ENCODE results near the gene NBAS. TPM values are rescaled to one million over a fixed set of nuclear protein-coding genes. Genes with fewer than 3 reads are reported as not detected.

The NBAS gene
- total RNA-seq, 2 experiments from 2014 or later, result 24.4 to 28.8 TPM

GRCh38 chr2:15609341-15610042 is 48.4 kb upstream of the NBAS start:
- no peaks in the 10 kb centered on the region for H3K9me3 ChIP-seq (ENCODE audit: low read length)
- ChIA-PET POLR2A (interaction anchor here (1.6 kb wide), 1 partner anchor 15 kb away, joined by 9 read pairs; no protein-coding TSS in a partner anchor), CTCF (ENCODE audit: unreplicated experiment) (no interaction called here)
- no peak overlapping the region for H2AFZ ChIP-seq (ENCODE audit: low read length)
- no peak overlapping the region for H3K27ac ChIP-seq (ENCODE audit: low read depth, low read length, poor library complexity, severe bottlenecking)
- no TSS peak for BruUV-seq (replicated peaks)
- no peak overlapping the region for H3K4me3 ChIP-seq (ENCODE audit: low read depth, low read length, poor library complexity, severe bottlenecking)
- H3K4me1 ChIP-seq (ENCODE audit: insufficient read depth, low read length, poor library complexity, severe bottlenecking), result no peaks in the 10 kb centered on the region
- H4K20me1 ChIP-seq (ENCODE audit: insufficient read depth, low read length), result no peaks in the 10 kb centered on the region
- H3K79me2 ChIP-seq (ENCODE audit: insufficient read depth, low read depth, low read length), result no peaks in the 10 kb centered on the region
- H3K9me2 ChIP-seq (ENCODE audit: insufficient read depth, low read length), result no peaks in the 10 kb centered on the region
- peaks cover 77% of the 10 kb centered on the region for H3K36me3 ChIP-seq (ENCODE audit: insufficient read depth, low read length)
- DNase-seq (ENCODE audit: low spot score), result no peak
- intact Hi-C loops (cut with micrococcal nuclease; ENCODE audit: unreplicated experiment), result no loop called here
- no peak overlapping the region for H3K4me2 ChIP-seq (ENCODE audit: low read length)
- TF ChIP-seq CTCF (conservative IDR thresholded peaks at IDR 0.05; ENCODE audit: low read length), result no peak

- Histone ChIP-seq H3K79me2 (ENCODE audit: insufficient read depth, low read depth, low read length) (no peaks in the 10 kb centered on the region), H3K4me1 (ENCODE audit: insufficient read depth, low read length, poor library complexity, severe bottlenecking) (no peaks in the 10 kb centered on the region), H2AFZ (ENCODE audit: low read length) (no peak overlapping the region), H3K9me2 (ENCODE audit: insufficient read depth, low read length) (no peaks in the 10 kb centered on the region), H3K9me3 (ENCODE audit: low read length) (no peaks in the 10 kb centered on the region), H4K20me1 (ENCODE audit: insufficient read depth, low read length) (no peaks in the 10 kb centered on the region), H3K27ac (ENCODE audit: low read depth, low read length, poor library complexity, severe bottlenecking) (no peak overlapping the region), H3K4me3 (ENCODE audit: low read depth, low read length, poor library complexity, severe bottlenecking) (no peak overlapping the region), H3K4me2 (ENCODE audit: low read length) (no peak overlapping the region), H3K36me3 (ENCODE audit: insufficient read depth, low read length) (peaks cover 77% of the 10 kb centered on the region)
- ChIA-PET POLR2A (interaction anchor here (0.6 to 0.8 kb wide), 3 partner anchors 12 to 620 kb away, joined by 3 to 5 read pairs (median 4); no protein-coding TSS in a partner anchor), CTCF (ENCODE audit: unreplicated experiment) (no interaction called here)
- no TSS peak for BruUV-seq (replicated peaks)
- no peak for DNase-seq (ENCODE audit: low spot score)
- no peak for TF ChIP-seq EZH2phosphoT487 (IDR thresholded peaks at IDR 0.05; ENCODE audit: borderline replicate concordance, low read depth, low read length)
- no peak for TF ChIP-seq CTCF (conservative IDR thresholded peaks at IDR 0.05; ENCODE audit: low read length)
- intact Hi-C loops (cut with micrococcal nuclease; ENCODE audit: unreplicated experiment), result no loop called here
Measured at GRCh38 chr2:15608392-15608761, 47.2 kb upstream of the NBAS start.

GRCh38 chr2:15607709-15608391 is 46.7 kb upstream of the NBAS start:
- peaks cover 78% of the 10 kb centered on the region for H3K36me3 ChIP-seq (ENCODE audit: insufficient read depth, low read length)
- ChIA-PET CTCF (ENCODE audit: unreplicated experiment) (no interaction called here), POLR2A (interaction anchor here (0.6 to 0.8 kb wide), 4 partner anchors 11 to 619 kb away, joined by 3 to 5 read pairs (median 4); no protein-coding TSS in a partner anchor)
- DNase-seq (ENCODE audit: low spot score), result no peak
- H3K4me1 ChIP-seq (ENCODE audit: insufficient read depth, low read length, poor library complexity, severe bottlenecking), result no peaks in the 10 kb centered on the region
- H4K20me1 ChIP-seq (ENCODE audit: insufficient read depth, low read length), result no peaks in the 10 kb centered on the region
- H3K9me3 ChIP-seq (ENCODE audit: low read length), result no peaks in the 10 kb centered on the region
- no peaks in the 10 kb centered on the region for H3K79me2 ChIP-seq (ENCODE audit: insufficient read depth, low read depth, low read length)
- no peak overlapping the region for H2AFZ ChIP-seq (ENCODE audit: low read length)
- BruUV-seq (replicated peaks), result no TSS peak
- TF ChIP-seq EZH2phosphoT487 (IDR thresholded peaks at IDR 0.05; ENCODE audit: borderline replicate concordance, low read depth, low read length) (no peak), CTCF (conservative IDR thresholded peaks at IDR 0.05; ENCODE audit: low read length) (no peak)
- no peak overlapping the region for H3K27ac ChIP-seq (ENCODE audit: low read depth, low read length, poor library complexity, severe bottlenecking)
- H3K4me3 ChIP-seq (ENCODE audit: low read depth, low read length, poor library complexity, severe bottlenecking), result no peak overlapping the region
- H3K9me2 ChIP-seq (ENCODE audit: insufficient read depth, low read length), result no peaks in the 10 kb centered on the region
- intact Hi-C loops (cut with micrococcal nuclease; ENCODE audit: unreplicated experiment), result no loop called here
- no peak overlapping the region for H3K4me2 ChIP-seq (ENCODE audit: low read length)

Measured in OCI-LY7 (cell line).